HG02678 (cell line): ENCODE data around the gene COQ2.
"Not testable (repeated sequence)": the region's sequence is repeated elsewhere in the genome, so short reads cannot be mapped to it uniquely, and the experiment has no call there.

Experiments used
- ATAC-seq: cut with Tn5 transposase; IDR thresholded peaks from one replicate; pipeline ENCODE4 v1.9.1; 2021; ENCODE audit warnings: mild to moderate bottlenecking, moderate library complexity; ENCODE audit not compliant: unreplicated experiment

The COQ2 gene

DNA sequence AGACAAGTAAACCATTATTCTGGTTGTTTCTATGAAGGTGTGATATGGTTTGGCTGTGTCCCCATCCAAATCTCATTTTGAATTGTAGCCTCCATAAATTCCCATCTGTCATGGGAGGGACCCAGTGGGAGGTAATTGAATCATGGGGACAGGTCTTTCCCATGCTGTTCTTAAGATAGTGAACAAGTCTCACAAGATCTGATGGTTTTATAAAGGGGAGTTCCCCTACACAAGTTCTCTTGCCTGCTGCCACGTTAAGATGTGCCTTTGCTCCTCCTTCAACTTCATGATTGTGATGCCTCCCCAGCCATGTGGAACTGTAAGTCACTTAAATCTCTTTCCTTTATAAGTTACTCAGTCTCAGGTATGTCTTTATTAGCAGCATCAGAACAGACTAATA is 3.8 kb upstream of the COQ2 start:
- not testable (repeated sequence) for ATAC-seq

DNA sequence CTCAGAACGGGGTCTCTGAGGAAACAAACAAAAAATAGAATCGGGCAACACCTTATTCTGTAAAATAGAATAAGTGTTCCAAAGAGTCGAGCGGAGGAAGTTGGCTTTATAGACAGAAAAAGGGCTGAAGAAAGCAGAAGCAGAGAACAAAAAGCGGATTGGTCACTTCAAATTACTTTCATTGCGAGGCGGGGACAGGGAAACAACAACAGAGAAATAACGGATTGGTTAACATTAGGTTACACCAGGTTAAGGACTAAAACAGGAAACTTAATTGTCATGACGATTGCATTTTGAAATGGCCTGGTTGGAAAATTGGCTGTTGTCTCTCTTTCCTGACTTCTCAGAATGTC is 433 bp upstream of the COQ2 start:
- ATAC-seq, result peak; percentile 6

DNA sequence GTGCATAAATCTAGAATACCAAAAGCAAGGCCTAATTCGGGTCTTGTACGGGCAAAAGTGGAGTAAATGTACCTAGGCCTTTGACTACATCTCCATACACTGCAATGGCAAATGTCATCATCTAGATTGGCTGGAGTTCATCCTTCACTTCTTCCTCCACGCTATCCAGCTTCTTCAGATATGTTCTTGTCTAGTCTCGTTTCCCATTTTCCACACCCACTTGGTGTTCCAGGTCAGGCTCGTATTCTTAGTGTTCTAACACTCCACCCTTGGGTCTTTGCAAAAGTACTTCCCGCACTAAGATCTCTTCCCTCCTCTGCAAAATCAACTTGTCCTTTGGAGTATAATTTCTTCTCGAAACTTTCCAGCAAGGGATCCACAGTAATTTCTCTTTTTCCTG is 1.4 kb downstream of the COQ2 start:
- no peak for ATAC-seq

DNA sequence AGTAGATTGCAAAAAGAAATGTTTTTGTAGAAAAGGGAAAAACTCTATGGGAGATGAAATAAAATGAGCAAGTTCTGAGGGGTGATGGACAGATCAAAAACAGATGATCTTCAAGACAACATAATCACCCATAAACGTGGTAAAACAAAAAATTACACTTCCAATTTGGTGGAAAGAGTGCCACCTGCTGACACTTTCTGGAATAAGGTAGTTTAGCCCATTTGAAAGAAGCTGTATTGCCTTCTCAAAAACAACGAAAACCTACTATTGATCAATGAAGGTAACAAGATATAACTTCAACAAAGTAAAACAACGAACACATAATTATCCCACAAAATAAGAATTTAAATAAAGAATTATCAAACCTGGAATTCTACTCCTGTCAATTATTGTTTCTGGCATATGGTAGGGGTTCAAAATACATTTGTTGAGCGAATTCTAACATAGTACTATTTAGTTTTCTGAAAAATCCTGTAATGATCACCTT is 2.5 kb downstream of the COQ2 start:
- ATAC-seq, result no peak

DNA sequence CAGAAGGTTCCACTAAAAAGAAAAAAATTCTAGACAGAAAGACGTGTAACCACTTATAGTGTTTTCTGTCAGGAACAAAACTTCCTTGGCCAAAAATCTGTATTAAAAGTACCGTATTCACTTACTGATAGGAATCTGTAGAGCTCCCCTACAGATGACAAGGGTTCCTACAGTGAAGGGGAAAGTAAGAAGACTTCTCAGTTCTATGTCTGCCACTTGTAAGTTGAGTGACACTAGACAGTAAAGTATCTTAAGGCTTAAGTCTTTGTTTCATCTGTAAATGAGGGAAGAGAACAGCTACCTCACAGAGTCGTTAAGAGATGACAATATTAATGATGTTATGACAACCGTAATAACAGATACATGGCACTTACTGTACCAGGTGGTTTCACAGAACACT is 3.3 kb downstream of the COQ2 start:
- no peak for ATAC-seq

DNA sequence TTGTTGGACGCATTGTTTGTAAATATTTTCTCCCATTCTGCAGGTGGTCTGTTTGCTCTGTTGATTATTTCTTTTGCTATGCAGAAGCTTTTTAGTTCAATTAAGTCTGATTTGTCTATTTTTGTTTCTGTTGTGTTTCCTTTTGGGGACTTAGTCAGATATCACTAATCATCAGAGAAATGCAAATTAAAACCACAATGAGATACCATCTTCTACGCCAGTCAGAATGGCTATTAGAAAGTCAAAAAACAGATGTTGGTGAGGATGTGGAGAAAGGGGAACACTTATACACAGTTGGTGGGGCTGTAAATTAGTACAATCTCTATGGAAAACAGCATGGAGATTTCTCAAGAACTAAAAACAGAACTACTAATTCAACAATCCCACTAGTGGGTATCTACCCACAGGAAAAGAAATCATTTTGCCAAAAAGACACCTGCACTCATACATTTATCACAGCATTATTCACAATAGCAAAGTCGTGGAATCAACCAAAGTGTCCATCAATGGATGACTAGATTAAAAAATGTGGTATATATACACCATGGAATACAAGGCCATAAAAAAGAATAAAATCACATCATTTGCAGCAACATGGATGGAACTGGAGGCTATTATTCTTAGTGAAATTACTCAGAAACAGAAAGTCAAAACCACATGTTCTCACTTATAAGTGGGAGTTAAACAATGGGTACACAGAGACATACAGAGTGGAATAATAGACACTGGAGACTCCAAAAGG is 8.1 kb downstream of the COQ2 start:
- ATAC-seq, result peak; percentile 76

DNA sequence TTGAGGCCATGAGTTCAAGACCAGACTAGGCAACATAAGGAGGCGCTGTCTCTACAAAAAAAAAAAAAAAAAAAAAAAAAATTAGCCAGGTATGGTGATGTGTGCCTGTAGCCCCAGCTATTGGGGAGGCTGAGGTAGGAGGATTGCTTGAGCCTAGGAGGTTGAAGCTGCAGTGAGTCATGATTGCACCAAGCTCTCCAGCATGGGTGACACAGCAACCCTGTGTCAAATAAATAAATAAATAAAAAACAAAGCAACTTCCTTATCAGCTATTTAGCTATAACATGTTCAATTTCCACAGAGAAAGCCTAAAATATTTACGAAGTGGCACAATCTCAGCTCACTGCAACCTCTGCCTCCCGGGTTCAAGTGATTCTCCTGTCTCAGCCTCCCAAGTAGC is 10.7 kb downstream of the COQ2 start:
- ATAC-seq, result not testable (repeated sequence)

DNA sequence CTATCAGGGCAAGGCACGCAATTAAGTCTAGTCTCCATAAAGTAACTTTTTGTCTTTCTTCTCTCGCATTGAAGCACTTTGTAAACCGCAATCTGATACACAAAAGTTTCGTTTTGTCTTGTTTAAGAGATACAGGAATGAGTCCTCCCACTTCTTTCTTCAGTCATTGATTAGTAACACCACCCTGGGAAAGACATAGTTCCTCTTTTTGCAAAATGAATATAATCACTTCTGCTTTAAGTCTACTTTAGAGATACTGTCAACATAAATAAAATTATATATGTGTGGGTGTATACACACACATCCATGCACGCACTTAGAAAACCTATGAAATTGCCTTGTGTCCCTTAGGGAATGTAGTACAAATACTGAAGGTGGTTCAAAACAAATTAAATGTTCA is 11.7 kb downstream of the COQ2 start:
- ATAC-seq, result peak; percentile 80

DNA sequence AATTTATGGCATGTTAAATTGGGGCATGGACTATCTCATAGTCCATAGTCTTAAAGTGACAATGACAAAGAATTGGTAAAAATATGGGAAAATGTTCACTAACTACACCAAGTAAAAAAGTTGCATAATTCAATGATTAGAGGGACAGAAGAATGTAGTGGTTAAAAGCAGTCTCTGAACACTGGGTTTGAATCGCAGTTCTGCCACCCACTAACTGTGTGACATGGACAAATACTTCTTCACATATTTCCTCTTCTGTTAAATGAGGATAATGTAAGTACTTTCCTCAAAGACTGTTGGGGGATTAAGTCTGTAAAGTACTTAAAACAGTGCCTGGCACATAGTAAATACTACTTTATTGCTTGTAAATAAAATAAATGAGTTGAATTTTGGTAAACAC is 15.3 kb downstream of the COQ2 start:
- ATAC-seq, result no peak

DNA sequence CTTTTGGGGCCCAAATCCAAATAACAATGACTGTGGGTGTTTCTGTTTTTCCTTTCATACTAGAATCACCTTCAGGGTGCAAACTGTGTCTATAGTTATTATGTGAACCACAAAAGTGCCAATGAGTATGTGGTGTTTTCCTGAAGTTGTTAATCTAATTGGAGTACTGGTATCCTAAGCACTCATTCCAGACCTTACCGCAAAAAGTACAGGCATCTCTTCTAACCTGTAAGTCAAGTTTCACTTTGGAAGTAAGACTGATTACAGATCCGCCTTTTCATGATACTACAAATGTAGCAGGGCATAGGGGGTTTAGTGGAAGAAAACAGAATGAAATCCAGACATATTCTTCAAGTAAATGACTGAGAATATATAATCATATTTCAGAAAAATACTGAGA is 16.1 kb downstream of the COQ2 start:
- no peak for ATAC-seq

DNA sequence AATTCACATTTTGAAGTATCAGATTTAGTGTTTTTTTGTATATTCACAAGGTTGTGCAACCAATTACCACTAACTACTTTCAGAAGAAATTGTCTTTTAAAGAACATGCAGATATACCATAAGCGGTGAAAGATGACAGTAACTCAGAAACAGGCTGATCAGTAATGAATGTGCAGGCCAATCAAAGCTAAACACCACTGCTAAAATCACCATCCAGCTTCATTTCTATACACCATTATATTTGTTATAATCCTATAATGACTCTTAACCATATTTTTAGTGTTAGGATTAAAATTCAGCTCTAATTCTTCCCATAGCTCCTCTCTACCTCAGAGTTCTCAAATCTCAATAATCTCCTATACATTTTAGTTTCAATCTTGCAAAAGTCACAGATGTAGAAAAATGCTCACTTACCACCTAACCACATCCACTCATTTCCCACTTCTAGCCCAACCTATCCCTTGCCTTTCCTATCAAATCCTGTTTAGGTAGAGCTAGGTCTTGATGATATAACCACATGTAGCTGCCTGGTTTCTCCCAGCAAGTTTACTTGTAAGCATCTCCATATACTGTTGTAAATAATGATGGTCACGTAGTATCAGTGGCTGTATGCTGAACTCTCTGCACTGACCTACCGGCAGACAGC is 16.6 kb downstream of the COQ2 start:
- no peak for ATAC-seq

DNA sequence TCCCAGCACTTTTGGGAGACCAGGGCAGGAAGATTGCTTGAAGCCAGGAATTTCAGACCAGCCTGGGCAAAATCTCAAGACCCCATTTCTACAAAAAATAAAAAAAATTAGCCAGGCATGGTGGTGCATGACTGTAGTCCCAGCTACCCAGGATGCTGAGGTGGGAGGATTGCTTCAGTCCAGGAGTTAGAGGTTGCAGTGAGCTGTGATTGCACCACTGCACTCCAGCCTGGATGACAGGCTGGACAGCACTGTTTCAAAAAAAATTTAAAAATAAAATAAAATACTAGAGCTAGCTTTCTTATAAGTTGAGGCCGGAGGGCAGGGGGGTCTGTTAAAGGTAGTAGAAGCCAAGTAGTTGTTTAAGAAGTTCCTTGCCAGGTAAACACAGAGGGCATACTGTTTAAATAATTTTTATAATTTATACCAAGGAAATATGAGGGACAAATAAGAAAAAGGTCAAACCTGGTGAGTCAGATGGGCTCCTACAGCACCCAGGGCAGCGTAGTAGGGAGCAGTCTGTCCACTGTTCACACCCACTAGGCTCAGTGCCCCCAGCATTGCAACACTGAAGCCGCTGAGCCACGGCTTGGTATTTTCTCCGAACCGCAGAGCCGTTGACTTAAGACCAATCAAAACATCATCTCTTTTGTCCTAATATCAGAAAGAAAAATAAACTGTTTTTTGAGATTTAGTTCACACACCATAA is 17.3 kb downstream of the COQ2 start:
- ATAC-seq, result no peak

DNA sequence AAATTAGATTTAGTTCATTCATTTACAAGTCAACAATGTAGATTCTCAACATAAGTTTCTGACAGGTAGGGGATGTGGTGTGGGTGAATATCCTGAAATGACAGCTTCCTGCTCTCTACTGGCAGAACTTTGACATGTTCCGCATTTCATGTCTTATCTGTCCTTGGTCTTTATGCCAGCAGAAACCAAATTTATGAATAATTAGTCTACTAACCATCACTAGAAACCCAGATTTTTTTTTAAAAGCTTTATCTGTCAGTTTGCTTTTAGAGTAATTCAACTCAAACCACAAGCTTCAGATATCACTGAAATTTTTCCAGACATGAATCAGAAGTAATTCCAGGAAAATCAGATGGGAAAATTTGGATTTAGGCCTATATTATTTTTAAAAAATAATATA is 17.9 kb downstream of the COQ2 start:
- ATAC-seq, result peak; percentile 62

DNA sequence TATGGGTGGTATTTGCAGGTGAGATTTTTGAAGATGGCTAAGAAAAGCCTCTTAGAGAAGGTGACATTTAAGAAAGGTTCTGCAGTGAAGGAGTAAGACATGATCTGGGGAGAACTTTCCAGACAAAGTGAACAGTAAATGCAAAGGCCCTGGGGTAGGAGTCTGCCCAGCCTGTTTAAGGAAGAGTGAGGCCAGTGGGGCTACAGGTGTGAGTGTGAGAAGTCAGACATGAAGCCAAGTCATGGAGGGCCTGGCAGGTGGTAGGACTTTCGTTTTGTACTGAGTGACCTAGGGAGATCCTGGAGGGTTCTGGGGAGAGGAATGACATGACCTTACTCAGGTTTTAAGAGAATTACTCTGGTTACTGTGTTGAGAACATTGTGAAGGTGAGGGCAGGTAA is 21.5 kb downstream of the COQ2 start:
- ATAC-seq, result no peak

DNA sequence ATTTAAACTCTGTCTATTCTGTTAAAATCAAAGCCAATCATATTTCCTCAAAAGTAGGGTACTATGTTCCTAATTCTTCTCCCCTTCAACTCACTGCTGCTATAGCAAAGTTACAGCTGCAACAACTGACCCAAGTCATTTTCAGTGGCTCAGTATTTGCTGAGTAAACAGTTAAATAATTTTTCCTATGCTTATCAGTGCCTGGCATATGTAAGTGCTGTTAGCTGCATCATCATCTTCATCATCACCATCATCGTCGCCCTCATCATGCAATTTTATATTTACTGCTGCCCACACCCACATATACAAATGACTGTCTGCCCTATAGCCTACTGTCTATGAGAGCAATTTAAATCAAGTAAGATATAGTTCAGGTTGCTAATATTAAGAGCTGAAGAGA is 21.9 kb downstream of the COQ2 start:
- no peak for ATAC-seq

DNA sequence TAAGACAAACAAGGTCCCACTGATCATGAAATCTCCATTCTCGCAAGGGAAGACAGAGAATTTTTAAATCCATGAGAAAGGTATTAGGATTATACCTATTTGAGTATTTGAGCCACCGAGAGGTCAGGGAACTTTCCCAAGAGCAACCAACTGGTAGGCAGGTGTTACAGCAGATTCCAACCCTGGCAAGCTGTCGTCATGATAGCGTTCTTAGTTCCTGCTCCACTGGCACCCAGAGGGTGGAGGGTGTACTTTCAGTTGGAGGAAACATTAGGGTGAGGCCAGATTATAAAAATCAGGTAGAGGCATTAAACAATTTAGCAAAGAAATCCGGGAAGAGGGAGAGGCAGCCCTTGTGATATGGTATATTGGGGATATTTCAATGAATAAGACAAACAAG is 23.3 kb downstream of the COQ2 start:
- no peak for ATAC-seq

DNA sequence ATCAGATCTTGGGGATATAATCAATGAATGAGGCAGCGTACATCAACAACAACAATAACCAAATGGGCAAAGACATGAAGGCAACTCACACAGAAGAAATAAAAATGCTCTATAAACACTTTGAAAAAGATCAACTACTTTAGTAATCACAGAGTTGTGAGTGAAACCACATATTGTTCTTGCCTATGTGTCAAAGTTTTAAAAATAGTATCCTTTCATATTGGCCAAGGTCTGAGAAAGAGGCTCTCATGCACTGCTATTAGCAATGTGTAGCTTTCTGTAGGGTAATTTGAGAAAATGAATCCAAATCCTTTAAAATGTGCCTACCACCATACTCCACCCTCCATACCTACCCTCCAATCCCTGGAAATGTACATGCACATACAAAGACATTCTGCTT is 25.0 kb downstream of the COQ2 start:
- no peak for ATAC-seq

DNA sequence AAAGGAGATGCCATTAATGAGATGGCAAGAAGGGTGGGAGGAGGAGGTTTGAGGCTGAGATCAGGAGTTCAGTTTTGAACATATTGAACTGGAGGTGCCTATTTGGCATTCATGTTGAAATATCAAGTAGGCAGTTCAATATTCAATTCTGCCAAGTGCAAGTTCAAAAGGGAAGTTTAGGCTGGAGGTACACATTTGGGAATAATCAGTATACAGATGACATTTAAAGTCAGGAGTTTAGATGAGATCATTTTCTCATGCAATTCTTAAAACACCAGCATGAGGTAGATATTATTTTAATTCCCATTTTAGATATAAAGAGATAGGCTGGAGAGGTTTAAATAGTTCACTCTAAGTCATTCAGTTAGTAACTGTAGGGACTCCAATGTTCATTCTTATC is 26.1 kb downstream of the COQ2 start:
- no peak for ATAC-seq

DNA sequence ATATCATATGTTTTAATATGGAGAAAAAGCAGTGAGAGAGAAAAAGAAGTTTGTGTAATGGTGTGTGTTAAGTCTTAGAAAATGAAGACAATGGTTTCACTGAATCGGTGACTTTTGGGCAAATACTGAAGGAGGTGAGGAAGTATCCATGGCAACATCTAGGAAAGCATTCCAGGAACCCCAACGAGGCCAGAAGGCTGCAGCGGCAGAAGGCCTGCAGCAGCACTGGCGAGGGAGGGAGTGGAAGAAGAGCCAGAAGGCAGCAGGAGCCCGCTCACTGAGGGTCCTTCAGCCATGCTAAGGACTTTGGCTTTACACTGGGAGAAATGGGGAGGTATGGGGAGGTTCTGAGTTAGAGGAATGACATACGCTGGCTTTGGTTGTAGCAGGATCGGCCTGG is 26.8 kb downstream of the COQ2 start:
- ATAC-seq, result no peak

DNA sequence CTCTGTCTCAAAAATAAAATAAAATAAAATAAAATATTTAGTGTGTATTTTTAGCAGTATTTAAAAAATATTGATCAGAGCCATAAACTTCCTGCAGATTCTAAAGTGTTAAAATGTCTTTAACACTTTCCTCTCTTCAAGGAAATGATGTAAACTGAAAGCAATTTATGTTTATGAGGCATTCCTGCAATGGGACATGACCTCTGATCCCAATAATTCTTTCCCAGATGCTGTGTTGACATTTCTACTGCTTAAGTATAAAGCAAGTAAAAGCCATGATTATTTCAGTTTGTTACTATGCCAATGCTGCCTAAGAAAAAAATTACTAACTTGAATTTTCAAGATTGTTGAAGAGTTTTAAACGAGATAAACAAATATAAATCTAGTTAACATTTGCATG is 29.0 kb downstream of the COQ2 start:
- no peak for ATAC-seq

DNA sequence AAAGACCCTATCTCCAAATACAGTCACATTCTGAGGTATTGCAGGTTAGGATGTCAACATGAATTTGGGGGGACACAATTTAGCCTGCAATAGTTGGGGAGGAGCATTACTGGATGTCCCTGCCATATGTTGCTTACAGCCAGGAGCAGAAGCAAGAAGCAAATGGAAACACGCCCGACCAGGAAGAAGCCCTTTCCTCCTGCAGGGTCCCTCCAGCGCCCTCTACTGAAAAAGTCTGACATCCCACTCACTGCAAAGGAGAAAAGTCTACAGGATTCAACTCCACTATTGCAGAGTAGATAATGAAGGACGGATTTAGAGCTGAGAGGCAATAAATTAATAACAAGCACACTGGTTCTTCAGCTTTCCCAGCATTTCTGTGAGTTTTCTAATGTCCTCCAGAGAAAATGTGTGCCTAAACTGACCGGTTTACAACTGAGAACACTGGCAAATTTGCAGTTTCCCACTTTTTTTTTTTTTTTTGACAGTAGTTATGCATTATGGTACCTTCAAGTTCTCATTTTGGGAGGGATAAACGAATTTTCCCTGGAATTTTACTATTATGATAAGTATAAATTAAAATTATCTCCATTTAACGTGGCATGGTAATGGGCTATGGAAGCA is 31.7 kb downstream of the COQ2 start:
- peak; percentile 57 for ATAC-seq

DNA sequence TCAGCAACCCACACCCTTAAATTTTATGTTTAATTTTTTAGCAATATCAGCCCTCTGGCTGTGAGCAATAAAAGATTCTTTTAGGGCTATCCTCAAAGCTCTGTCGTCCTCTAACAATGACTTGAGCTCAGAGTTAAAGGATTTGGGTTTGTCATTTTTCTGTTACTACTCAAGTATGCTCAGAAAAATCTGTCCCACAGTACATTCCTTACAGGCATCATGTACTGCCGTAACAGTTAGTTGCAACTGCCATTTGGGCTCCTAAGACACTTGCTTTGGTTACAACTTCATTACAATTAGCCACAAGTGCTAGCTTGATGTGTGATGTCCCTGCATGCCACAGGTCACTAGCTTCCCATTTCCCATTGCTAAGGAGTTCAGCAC is 33.2 kb downstream of the COQ2 start:
- no peak for ATAC-seq
